Liver (tissue), 9 donors: ENCODE data around the gene NTM. TPM values are rescaled to one million over a fixed set of nuclear protein-coding genes. Genes with fewer than 3 reads are reported as not detected.

Experiments
- DNase-seq: peaks from one replicate; pipeline ENCODE4 v3.0.0-alpha.2; 2017; ENCODE audit warnings: low spot score
- H3K27ac ChIP-seq, 2 donors: one replicate each; pipeline ENCODE4 v1.7.0; 2013; ENCODE audit warnings: inconsistent platforms in 2 of 2, low read length in 2 of 2, control low read depth in 1 of 2, low read depth in 1 of 2, mild to moderate bottlenecking in 1 of 2
- H3K27me3 ChIP-seq, 4 donors: one replicate each; pipeline versions ENCODE4 v1.6.1 to v1.7.0; 2013; ENCODE audit warnings: low read length in 3 of 4, inconsistent platforms in 1 of 4, mild to moderate bottlenecking in 1 of 4, moderate library complexity in 1 of 4; ENCODE audit not compliant: control insufficient read depth in 4 of 4, insufficient read depth in 4 of 4
- H3K36me3 ChIP-seq, 4 donors: one replicate each; pipeline versions ENCODE4 v1.6.1 to v1.7.0; 2013; ENCODE audit warnings: low read length in 3 of 4, mild to moderate bottlenecking in 3 of 4, low read depth in 1 of 4, moderate library complexity in 1 of 4; ENCODE audit not compliant: control insufficient read depth in 4 of 4, insufficient read depth in 3 of 4
- H3K4me1 ChIP-seq, 4 donors: one replicate each; pipeline versions ENCODE4 v1.6.1 to v1.7.0; 2013; ENCODE audit warnings: low read length in 3 of 4, mild to moderate bottlenecking in 3 of 4, moderate library complexity in 1 of 4; ENCODE audit not compliant: control insufficient read depth in 4 of 4, insufficient read depth in 4 of 4
- H3K4me3 ChIP-seq, 3 donors: one replicate each; pipeline versions ENCODE4 v1.6.1 to v1.7.0; 2013; ENCODE audit warnings: low read length in 3 of 3, control low read depth in 1 of 3, low read depth in 1 of 3, mild to moderate bottlenecking in 1 of 3
- H3K9ac ChIP-seq, 2 donors: one replicate each; pipeline ENCODE4 v1.7.0; 2013; ENCODE audit warnings: low read length in 2 of 2, mild to moderate bottlenecking in 2 of 2, moderate library complexity in 2 of 2, control low read depth in 1 of 2, low read depth in 1 of 2
- H3K9me3 ChIP-seq, 4 donors: one replicate each; pipeline versions ENCODE4 v1.6.1 to v1.7.0; 2013; ENCODE audit warnings: low read length in 3 of 4; ENCODE audit not compliant: control insufficient read depth in 4 of 4
- EGR1 ChIP-seq, 2 donors: IDR thresholded peaks; 2 replicates each; pipeline ENCODE4 v1.6.1; 2016 to 2018; ENCODE audit warnings: antibody characterized with exemption in 2 of 2, low read depth in 2 of 2
- FOXA1 ChIP-seq: IDR thresholded peaks from 2 replicates; pipeline ENCODE4 v1.6.1; 2016; ENCODE audit warnings: antibody characterized with exemption
- FOXA2 ChIP-seq: IDR thresholded peaks from 2 replicates; pipeline ENCODE4 v1.6.1; 2016; ENCODE audit warnings: antibody characterized with exemption
- GABPA ChIP-seq, 2 donors: IDR thresholded peaks in 1 of 2; conservative IDR thresholded peaks in 1 of 2; 2 replicates each; pipeline ENCODE4 v1.6.1; 2016; ENCODE audit warnings: antibody characterized with exemption in 2 of 2, mild to moderate bottlenecking in 1 of 2, moderate library complexity in 1 of 2
- HNF4A ChIP-seq, 2 donors: conservative IDR thresholded peaks; 2 replicates each; pipeline ENCODE4 v1.6.1; 2016; ENCODE audit warnings: antibody characterized with exemption in 2 of 2, mild to moderate bottlenecking in 2 of 2
- JUND ChIP-seq, 2 donors: IDR thresholded peaks; 2 replicates each; pipeline ENCODE4 v1.6.1; 2016; ENCODE audit warnings: antibody characterized with exemption in 2 of 2
- NR2F2 ChIP-seq: IDR thresholded peaks from 2 replicates; pipeline ENCODE4 v1.6.1; 2016; ENCODE audit warnings: antibody characterized with exemption
- RAD21 ChIP-seq, 2 donors: IDR thresholded peaks; 2 replicates each; pipeline ENCODE4 v1.6.1; 2016; ENCODE audit warnings: antibody characterized with exemption in 2 of 2, mild to moderate bottlenecking in 2 of 2
- RXRA ChIP-seq, 2 donors: IDR thresholded peaks; 2 replicates each; pipeline ENCODE4 v1.6.1; 2017 to 2018; ENCODE audit warnings: antibody characterized with exemption in 2 of 2, mild to moderate bottlenecking in 1 of 2
- SP1 ChIP-seq: IDR thresholded peaks from 2 replicates; pipeline ENCODE4 v1.6.1; 2018; ENCODE audit warnings: antibody characterized with exemption, mild to moderate bottlenecking
- TAF1 ChIP-seq: conservative IDR thresholded peaks from 2 replicates; pipeline ENCODE4 v1.6.1; 2016; ENCODE audit warnings: antibody characterized with exemption, mild to moderate bottlenecking
- YY1 ChIP-seq: IDR thresholded peaks from 2 replicates; pipeline ENCODE4 v1.6.1; 2016; ENCODE audit warnings: antibody characterized with exemption, mild to moderate bottlenecking
- WGBS: extraction: QIAGEN DNeasy Blood & Tissue Kit; methylation state at CpG from one replicate; pipeline ENCODE4 v1.1.7; 2013; 5-methylcytosine and 5-hydroxymethylcytosine counted together
- polyA plus RNA-seq, 2 donors: library from polyadenylated mRNA; stranded (reverse) in 1 of 2; unstranded in 1 of 2; fragments of 200-250 nt in 1 of 2; fragments of >200 nt in 1 of 2; fragmentation: Nextera tagmentation in 1 of 2; extraction: Ambion mirVana in 1 of 2; gene quantifications; one replicate each; pipeline versions ENCODE4 v1.2.1 to v1.2.3, GENCODE V29; 2013 to 2015
- total RNA-seq, 2 donors: library from RNA; depleted of rRNA; stranded (reverse); fragments of >200 nt; gene quantifications; one replicate each; pipeline ENCODE4 v1.2.3, GENCODE V29; 2014
- TF ChIP-seq, protein P1 (sequence below): fragments of 150-350 bp; IDR thresholded peaks from 2 replicates; pipeline ENCODE4 v1.5.1; 2017; ENCODE audit warnings: improper control_type of control experiment, low read depth, low read length; ENCODE audit not compliant: missing input control
- TF ChIP-seq, protein P2 (sequence below): IDR thresholded peaks from 2 replicates; pipeline ENCODE4 v1.6.1; 2016; ENCODE audit warnings: antibody characterized with exemption
- TF ChIP-seq, protein P3 (sequence below): IDR thresholded peaks from 2 replicates; pipeline ENCODE4 v1.6.1; 2016; ENCODE audit warnings: antibody characterized with exemption, mild to moderate bottlenecking
- TF ChIP-seq, protein P4 (sequence below): IDR thresholded peaks from 2 replicates; pipeline ENCODE4 v1.6.1; 2016; ENCODE audit warnings: antibody characterized with exemption
- TF ChIP-seq, protein P5 (sequence below): IDR thresholded peaks from 2 replicates; pipeline ENCODE4 v1.6.1; 2016; ENCODE audit warnings: antibody characterized with exemption
- donor health status: healthy.
- donor health status: healthy.
- donor health status: healthy.
- donor health status: healthy.
- donor health status: healthy.

NTM gene
- total and polyA plus RNA-seq, 4 donors = 0.08 to 1.1 (median 0.08) TPM; not detected in 1

DNA sequence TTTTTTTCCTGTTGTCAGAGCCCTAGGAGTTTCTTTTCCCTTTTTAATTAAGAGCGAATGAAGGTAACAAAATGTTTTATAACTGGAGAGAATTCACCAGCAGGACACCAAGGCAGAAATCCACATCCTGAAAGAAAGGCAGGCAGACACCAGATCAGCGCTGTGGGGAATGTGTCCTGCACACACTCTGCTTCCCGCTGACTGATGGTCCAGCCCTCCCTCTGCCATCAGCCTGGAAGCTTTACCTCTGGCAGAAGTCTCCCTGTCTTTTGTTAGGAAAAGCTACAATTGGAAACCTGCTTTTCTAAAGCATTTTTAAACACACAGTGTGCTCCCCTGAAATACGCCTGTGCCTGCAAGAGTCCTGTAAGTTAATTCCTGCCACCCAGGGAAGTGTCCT, 638.5 kb downstream of the NTM start (continued):
- TF ChIP-seq FOXA1 (no peak), JUND (IDR thresholded peaks at IDR 0.05) (no peak), NR2F2 (no peak)

DNA sequence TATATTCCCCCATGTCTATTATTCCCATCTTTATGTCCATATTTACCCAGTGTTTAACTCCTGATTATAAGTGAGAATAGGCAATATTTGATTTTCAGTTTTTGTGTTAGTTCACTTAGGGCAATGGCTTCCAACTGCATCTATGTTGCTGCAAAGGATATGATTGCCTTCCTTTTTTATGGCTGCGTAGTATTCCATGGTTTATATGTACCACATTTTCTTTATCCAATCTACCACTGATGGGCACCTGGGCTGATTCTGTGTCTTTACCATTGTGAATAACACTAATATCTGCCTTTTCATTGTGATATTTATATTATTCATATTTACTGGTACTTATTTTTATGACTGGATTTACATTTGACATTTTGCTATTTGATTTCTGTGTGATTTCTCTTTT, 649.6 kb downstream of the NTM start:
- WGBS = 93% methylated on average over 1 of the region's 1 CpG
- no peak overlapping the region for H3K9ac ChIP-seq

GRCh38 chr11:132022285-132022684, 651.9 kb downstream of the NTM start:
- 74% methylated on average over 5 of the region's 5 CpGs for WGBS
- TF ChIP-seq EGR1 (IDR thresholded peaks at IDR 0.05; ENCODE audit: low read depth in 2 of 2) (no peak), GABPA (IDR thresholded peaks at IDR 0.05 in 1 of 2, conservative IDR thresholded peaks at IDR 0.05 in 1 of 2) (no peak), FOXA2 (no peak), JUND (IDR thresholded peaks at IDR 0.05) (no peak), SP1 (no peak), FOXA1 (no peak), YY1 (no peak), RAD21 (IDR thresholded peaks at IDR 0.05) (no peak), NR2F2 (no peak), RXRA (IDR thresholded peaks at IDR 0.05) (no peak)
- TF ChIP-seq, protein P1, sequence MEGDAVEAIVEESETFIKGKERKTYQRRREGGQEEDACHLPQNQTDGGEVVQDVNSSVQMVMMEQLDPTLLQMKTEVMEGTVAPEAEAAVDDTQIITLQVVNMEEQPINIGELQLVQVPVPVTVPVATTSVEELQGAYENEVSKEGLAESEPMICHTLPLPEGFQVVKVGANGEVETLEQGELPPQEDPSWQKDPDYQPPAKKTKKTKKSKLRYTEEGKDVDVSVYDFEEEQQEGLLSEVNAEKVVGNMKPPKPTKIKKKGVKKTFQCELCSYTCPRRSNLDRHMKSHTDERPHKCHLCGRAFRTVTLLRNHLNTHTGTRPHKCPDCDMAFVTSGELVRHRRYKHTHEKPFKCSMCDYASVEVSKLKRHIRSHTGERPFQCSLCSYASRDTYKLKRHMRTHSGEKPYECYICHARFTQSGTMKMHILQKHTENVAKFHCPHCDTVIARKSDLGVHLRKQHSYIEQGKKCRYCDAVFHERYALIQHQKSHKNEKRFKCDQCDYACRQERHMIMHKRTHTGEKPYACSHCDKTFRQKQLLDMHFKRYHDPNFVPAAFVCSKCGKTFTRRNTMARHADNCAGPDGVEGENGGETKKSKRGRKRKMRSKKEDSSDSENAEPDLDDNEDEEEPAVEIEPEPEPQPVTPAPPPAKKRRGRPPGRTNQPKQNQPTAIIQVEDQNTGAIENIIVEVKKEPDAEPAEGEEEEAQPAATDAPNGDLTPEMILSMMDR = no peak
- TF ChIP-seq, protein P2, sequence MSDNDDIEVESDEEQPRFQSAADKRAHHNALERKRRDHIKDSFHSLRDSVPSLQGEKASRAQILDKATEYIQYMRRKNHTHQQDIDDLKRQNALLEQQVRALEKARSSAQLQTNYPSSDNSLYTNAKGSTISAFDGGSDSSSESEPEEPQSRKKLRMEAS = no peak
- TF ChIP-seq, protein P3, sequence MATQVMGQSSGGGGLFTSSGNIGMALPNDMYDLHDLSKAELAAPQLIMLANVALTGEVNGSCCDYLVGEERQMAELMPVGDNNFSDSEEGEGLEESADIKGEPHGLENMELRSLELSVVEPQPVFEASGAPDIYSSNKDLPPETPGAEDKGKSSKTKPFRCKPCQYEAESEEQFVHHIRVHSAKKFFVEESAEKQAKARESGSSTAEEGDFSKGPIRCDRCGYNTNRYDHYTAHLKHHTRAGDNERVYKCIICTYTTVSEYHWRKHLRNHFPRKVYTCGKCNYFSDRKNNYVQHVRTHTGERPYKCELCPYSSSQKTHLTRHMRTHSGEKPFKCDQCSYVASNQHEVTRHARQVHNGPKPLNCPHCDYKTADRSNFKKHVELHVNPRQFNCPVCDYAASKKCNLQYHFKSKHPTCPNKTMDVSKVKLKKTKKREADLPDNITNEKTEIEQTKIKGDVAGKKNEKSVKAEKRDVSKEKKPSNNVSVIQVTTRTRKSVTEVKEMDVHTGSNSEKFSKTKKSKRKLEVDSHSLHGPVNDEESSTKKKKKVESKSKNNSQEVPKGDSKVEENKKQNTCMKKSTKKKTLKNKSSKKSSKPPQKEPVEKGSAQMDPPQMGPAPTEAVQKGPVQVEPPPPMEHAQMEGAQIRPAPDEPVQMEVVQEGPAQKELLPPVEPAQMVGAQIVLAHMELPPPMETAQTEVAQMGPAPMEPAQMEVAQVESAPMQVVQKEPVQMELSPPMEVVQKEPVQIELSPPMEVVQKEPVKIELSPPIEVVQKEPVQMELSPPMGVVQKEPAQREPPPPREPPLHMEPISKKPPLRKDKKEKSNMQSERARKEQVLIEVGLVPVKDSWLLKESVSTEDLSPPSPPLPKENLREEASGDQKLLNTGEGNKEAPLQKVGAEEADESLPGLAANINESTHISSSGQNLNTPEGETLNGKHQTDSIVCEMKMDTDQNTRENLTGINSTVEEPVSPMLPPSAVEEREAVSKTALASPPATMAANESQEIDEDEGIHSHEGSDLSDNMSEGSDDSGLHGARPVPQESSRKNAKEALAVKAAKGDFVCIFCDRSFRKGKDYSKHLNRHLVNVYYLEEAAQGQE = no peak
- TF ChIP-seq, protein P4, sequence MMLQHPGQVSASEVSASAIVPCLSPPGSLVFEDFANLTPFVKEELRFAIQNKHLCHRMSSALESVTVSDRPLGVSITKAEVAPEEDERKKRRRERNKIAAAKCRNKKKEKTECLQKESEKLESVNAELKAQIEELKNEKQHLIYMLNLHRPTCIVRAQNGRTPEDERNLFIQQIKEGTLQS = no peak
- TF ChIP-seq, protein P5, sequence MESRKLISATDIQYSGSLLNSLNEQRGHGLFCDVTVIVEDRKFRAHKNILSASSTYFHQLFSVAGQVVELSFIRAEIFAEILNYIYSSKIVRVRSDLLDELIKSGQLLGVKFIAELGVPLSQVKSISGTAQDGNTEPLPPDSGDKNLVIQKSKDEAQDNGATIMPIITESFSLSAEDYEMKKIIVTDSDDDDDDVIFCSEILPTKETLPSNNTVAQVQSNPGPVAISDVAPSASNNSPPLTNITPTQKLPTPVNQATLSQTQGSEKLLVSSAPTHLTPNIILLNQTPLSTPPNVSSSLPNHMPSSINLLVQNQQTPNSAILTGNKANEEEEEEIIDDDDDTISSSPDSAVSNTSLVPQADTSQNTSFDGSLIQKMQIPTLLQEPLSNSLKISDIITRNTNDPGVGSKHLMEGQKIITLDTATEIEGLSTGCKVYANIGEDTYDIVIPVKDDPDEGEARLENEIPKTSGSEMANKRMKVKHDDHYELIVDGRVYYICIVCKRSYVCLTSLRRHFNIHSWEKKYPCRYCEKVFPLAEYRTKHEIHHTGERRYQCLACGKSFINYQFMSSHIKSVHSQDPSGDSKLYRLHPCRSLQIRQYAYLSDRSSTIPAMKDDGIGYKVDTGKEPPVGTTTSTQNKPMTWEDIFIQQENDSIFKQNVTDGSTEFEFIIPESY = no peak

More for the DNA sequence above, 649.6 kb downstream of the NTM start:
- no peaks in the 10 kb centered on the region for H3K36me3 ChIP-seq
- H3K4me1 ChIP-seq = no peaks in the 10 kb centered on the region
- DNase-seq = no peak
- no peak overlapping the region for H3K4me3 ChIP-seq
- TF ChIP-seq, protein P4 = no peak
- TF ChIP-seq RAD21 (IDR thresholded peaks at IDR 0.05) (no peak), FOXA2 (no peak), GABPA (IDR thresholded peaks at IDR 0.05 in 1 of 2, conservative IDR thresholded peaks at IDR 0.05 in 1 of 2) (no peak), FOXA1 (no peak), HNF4A (conservative IDR thresholded peaks at IDR 0.05) (no peak), EGR1 (IDR thresholded peaks at IDR 0.05; ENCODE audit: low read depth in 2 of 2) (no peak), JUND (IDR thresholded peaks at IDR 0.05) (no peak), NR2F2 (no peak), TAF1 (no peak), YY1 (no peak)
- TF ChIP-seq, protein P2 = no peak
- TF ChIP-seq, protein P5 = no peak
- H3K27ac ChIP-seq = no peak overlapping the region
- H3K9me3 ChIP-seq = no peaks in the 10 kb centered on the region
- H3K27me3 ChIP-seq = peaks cover 0 to 3% (median 0%) of the 10 kb centered on the region in 4 donors

More at GRCh38 chr11:132022285-132022684, 651.9 kb downstream of the NTM start:
- no peak overlapping the region for H3K27ac ChIP-seq
- no peaks in the 10 kb centered on the region for H3K36me3 ChIP-seq
- H3K9ac ChIP-seq = no peak overlapping the region
- DNase-seq = no peak
- no peaks in the 10 kb centered on the region for H3K4me1 ChIP-seq
- H3K4me3 ChIP-seq = no peak overlapping the region
- H3K27me3 ChIP-seq = peaks cover 0 to 3% (median 0%) of the 10 kb centered on the region in 4 donors
- no peaks in the 10 kb centered on the region for H3K9me3 ChIP-seq
